8988T (cell line): Measurements from ENCODE around the gene DGKG.

Experiments
- DNase-seq: peaks from one replicate; pipeline ENCODE4 v3.0.0; 2011

Gene DGKG

DNA sequence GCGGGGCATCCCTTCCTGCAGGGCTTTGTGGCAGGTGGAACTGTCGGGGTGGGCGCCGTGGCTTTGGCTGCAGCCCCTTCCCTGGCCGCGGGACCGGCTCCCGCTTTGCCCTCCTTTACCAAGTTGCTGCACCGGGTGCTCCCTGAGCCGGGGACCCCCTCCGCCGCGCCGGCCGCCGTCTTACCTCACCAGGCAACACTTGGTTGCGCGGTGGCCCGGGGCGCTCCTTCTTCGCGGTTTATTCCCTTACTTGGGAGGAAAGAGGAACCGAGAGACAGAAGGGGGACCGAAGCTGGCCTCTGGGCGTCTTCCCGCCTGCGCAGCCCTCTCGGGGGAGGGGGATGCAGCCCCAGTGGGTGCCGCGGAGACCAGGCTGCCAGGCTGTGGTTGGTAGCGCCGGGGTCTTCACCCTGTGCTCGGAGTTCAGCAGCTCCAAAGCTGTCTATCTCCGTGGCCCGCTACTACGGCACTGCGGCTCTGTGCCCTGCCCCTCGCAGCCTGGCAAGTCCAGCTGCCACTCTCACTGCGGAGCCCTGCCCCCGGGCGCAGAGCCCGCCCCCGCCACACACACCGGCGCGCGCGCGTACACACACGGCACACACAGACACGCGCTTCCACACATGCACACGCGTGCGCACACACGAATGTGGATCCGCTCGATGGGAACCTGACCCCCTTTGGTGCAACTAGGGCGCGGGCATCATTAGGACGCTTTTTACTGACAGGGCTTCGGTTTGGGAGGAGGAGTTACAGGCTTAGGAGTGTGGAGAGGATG, at the start of gene DGKG:
Gene DGKG, minus strand, starts transcription at position 473 of the 775 bp plus-strand sequence. CDS start 41,775 bp downstream, outside the sequence.
- peak; percentile 95 for DNase-seq

DNA sequence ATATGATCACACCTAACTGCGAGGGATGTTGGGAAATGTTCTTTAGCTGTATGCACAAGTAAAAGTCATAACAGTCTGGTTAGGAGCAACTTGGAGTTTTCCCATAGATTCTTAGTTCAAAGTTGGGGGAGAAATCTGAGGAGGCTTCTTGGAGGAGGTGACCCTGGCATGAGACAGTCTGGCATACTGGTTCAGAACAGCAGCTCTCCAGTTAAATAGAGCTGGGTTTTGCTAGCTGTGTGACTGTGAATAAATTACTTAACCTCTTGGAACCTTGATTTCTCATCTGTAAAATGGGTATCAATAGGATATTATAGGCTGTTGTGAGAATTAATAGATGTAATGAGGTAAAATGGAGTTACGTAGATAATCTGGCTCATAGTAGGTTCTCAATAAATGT, 49.1 kb upstream of the DGKG start:
- no peak for DNase-seq

DNA sequence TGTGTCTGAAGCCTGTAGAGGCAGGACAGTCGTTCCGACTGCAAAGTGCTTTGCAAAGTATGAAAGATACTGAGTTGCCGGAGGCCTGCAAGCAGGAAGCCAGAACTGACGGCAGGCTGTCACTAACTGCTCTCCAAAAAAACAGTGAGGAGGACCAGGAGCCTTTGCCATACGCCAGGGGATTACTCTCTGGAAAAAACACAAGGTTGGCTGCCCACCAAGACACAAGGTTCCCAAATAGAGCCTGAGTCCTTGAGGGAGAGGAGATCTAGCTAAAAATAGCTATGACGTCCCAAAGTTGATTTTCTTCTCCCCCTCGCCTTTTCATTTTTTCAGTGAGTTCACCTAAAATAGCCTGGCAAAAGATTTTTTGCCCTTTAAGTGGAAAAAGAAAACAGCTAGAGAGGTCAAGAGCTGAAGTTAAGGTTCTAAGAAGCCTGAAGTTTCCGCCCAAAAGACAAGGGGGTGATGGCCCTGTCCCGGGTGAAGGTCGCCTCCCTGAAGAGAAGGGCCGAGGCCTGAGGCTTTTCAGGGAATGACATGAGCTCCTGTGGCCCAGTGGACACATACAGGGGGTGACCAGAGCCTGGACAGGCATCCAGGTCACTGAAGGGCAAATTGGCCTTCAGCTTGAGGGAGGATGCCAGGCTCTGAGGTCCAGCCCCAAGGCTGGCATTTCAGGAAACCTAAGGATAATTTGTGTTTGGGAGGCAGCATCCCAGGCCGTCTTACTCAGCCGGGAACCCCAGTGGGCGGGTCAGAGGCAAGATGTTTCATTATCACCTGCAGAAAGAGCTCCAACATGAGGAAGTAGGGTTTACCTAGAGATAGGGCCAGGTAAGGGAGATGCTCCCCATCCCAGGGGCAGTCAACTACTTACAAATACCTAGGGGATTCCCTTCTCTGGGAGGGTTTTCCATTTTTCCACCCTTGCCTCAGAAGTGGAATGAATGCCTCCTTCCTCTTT, 44.9 kb upstream of the DGKG start:
- DNase-seq = no peak

DNA sequence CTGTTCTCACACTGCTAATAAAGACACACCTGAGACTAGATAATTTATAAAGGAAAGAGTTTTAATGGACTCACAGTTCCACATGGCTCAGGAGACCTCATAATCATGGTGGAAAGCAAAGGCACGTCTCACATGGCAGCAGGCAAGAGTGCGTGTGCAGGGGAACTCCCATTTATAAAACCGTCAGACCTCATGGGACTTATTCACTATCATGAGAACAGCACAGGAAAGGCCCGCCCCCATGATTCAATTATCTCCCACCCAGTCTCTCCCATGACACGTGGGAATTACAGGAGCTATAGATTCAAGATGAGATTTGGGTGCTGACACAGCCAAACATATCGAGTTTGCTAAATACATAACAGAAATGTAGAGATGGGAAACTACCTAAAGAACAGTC, 39.5 kb upstream of the DGKG start:
- DNase-seq = no peak

DNA sequence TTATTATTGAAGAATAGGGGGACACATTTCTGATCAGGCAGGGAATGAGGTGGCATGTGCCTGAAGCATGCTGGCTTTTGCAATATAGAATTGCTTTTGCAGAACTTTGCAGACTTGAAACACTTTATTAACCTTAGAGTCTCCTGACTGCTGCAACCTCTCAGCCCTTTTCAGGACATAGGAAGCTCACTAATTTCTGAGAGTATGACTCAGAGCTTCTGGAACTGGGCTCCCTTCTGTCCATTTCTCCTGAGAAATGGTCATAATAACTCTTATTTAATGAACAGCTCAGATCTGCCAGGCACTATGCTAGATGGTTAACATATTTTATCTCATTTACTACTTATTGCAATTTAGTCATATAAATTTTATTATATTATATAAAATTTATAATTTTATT, 38.6 kb upstream of the DGKG start:
- DNase-seq = no peak

DNA sequence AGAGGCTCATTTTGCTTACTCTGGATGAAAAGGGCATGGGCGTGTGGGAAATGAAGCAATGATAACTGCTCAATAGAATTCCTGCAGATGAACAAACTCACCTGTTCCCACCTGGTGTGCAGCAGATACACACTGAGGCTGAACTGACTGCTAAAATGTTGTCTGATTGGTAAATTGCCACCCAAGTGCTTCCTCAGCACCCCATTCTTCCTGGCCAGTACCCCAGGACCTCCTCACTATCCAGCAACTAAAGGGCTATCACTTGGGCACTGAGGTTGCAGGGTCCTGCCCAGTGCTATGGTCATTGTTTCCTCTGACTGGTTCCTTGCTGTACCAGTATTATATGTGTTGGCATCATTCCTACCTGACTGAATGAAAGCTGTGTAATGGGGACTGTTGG, 38.0 kb upstream of the DGKG start:
- no peak for DNase-seq

DNA sequence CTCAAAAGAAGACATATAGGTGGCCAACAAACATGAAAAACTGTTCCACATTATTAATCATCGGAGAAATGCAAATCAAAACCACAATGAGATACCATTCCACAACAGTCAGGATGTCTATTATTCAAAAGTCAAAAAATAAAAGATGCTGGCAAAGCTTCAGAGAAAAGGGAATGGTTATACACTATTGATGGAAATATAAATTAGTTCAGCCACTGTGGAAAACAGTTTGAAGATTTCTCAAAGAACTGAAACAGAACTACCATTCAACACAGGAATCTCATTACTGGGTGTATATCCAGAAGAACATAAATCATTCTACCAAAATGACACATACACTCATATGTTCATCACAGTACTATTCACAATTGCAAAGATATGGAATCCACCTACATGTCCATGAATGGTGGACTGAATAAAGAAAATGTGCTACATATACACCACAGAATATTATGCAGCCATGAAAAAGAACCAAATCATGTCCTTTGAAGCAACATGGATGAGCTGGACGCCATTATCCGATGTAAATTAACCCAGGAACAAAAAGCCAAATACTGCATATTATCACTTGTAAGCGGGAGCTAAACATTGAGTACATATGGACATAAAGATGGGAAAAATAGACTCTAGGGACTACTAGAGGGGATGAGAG, 32.7 kb upstream of the DGKG start:
- no peak for DNase-seq

DNA sequence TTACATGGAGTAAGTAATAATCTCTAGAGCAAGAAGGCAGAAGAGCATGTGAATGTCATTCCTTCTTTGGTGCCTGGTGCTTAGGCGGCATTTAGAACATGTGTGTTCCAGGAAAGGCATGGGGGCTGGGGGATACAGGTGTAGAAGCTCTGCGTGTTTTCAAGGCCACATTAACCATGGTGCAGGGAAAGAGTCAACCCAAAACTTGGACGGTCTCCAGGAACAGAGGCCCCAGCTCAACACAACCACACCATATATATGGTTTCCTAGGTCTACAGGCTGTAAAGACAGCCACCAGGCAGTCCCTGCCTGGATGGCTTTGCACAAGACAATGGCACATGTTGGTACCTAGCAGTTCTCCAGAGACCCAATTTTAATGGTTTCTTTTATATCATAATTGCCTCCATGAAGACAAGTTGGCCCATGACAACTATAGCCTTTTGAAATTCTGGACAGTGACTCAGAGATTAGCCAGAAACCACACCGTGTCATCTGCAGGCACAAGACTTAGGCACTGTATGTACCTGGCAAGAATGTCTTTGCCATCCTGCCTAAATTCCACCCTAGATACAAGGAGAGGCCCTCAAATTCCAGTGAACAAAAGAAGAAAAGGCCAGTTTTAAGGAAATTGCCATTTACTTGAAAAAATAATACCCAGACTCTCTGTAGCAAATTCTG, 25.0 kb upstream of the DGKG start:
- no peak for DNase-seq

DNA sequence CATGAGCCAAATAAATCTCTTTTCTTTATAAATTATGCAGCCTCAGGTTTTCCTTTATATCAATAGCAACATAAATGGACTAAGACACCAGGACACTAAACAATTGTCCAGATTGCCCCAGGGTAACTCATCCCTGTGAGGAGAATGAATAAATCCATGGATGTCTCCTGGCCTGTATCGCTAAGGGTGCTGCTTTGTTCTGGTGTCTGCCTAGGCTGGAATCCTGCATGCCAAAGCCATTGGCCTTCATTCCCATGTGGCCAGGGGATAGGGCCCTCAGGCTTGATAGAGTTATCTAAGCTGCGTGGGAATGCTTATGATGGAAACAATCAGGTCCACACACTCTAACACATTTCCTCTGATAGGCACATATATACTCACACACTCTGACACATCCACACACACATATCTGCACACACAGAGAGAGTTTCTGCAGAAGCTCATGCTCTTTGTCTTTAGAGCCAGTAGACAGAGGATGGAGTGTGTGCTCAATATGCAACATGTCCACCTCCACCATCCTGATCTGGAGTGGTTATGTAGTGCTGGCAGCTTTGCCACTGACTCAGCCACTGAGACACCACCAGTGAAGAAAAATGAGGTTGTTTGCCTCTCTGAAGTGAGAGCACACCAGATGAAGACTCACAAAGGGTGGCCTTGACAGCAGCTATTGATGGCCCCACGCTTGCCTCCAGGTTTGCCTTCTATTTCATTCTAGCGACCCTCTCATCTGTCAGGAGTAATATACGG, 24.0 kb upstream of the DGKG start:
- DNase-seq = no peak

DNA sequence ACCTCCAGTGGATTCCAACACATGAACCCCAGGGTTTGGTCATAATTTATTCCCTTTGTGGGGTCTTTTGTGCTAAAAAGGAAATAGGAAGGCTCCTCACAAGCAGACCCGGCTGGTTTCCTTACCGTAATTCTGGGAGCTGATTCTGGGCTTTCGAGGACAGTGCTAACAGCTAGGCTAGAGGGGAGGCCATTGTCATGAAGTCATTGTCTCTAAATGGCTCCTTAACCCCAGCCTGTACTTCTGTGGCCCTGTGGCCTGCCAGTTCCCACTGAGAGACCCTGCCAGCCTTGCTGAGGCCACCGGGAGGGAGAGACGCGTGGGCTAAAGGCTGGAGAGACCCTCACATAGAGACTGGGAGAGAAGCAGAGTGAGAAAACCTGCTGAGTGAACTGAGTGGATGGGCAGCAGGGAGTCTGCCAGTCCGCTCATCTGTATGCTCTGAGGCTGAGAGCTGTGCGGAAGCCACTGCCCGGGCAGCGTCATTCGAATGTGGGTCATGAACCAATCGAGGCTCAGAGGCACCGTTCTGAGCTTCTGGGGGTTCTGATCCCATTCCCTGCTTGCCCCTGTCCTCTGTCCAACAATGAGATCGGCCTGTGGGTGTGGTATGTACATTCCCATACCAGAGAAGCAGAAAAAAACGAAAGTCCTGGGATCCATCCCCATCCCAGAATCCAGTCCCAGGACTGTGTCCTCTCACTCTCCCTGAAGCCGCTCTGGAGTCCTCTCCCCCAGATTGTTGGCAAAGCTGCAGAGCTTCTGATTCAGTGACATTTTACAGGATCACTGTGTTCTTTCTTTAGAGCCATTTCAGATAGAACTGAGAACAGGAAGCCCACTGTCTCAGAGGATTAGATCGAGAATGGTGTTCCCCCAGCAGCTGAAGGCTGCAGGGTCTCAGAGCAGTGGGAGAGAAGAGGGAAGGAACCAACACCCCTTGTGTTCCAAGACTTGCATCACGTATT, 21.3 kb upstream of the DGKG start:
- no peak for DNase-seq

DNA sequence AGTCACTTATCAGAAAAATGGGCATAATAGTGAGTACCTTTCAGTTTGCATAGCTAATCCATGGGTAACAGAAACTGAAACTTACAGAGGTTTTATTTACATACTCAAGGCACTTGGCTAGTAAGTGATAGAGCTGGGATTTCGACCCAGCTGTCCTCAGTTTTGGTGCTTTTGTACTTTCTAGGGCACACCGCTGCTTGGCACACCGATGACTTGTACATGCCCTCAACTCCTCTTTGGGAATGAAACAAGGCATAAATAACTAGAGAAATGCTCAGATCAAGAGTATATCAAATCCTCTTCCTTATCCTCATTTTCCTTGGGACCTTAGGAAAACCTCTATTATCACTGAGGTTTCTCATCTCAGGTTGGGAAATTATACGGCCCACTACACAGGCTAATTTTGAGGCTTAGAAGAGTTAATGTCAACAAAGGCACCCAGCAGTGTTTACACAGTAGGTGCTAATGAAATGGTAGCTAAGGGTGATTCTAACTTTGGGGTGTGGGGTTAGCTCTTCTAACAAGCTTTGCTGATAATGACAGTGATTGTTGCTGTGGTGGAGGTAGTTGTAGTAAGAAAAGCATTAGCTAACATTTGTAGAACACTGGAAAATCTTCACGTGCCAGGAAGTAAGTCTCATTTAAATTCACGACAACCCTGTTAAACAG, 20.3 kb upstream of the DGKG start:
- DNase-seq = no peak

DNA sequence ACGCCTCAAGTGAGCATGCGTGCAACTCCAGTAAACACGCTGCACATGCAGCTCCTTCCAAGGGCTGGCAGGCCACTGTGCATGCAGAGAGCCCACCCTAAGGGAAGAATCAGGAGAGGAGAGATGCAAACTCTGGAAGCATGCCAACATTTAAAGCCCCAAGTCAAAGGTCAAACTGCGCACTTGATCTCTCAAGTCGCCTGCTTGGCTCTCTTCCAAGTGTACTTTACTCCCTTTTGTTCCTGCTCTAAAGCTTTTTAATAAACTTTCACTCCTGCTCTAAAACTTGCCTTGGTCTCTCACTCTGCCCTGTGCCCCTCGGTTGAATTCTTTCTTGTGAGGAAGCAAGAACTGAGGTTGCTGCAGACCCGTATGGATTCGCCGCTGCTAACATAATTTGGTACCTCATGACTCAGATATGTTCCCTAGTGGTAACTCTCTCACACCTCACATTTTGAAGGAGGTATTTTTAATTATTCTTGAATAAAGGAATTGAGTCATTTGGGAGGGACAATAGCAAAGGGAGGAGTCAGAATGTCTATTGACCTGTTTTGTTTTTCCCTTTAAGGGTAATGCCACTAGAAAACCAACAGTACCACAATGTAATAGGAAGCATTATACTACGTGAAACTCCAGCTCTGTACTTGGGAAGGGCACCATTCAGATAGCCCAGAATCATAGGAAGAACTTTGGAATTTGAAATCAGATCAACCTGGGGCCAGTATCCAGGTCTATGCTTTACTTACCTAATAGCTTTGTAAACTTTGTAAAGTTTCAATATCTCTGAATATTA, 19.6 kb upstream of the DGKG start:
- DNase-seq = no peak

DNA sequence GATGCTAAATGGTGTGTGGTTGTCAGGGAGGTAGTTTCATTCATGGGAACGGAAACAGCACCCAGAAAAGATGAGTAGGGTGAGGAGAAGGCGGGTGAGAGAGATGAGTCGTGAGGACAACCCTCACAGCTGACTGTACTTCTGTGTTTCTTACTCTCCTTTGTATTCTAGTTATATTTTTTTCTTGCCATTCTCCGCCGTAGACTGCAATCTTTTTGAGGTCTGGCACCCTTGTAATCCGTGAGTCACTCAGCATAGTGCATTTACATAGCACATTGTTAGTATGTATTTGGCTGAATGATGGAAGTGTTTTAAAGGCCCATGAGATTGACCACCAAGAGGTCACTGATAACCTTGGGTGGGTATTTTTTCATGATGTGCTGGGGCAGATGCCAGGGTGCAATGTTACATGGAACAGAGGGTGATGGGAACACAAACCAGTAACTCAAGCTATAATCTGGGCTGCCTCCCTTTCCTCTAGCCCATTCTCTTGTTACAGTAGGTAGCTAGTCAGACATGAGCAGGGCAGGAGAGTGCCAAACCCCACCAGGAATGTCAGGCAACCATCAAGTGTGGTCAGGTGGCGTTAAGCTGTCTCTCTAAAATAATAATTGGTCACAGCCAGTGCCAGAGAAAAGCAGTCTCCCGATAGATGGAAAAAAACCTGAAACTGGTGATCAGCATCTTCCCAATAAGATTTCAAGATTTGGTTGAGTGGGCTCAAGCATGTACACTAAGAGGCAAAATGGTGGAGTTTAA, 18.8 kb upstream of the DGKG start:
- no peak for DNase-seq

DNA sequence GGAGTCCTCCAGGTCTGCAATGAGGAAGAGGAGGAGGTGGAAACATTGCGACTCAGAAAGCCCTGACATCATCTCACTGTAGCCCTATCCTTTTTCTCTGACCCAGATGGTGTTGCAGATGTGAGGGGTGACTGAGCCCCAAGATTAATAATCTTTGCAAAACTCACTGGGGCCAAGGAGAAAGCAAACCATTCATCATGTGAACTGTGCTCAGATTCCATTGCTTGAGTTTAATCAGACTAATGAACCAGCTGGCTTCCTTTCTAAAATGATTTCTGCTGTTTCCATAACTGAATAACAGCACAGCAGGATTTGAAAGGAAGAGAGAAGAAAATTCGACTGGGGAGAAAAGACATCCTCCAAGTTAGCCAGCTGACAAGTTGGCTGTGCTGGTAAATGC, 13.4 kb upstream of the DGKG start:
- no peak for DNase-seq

DNA sequence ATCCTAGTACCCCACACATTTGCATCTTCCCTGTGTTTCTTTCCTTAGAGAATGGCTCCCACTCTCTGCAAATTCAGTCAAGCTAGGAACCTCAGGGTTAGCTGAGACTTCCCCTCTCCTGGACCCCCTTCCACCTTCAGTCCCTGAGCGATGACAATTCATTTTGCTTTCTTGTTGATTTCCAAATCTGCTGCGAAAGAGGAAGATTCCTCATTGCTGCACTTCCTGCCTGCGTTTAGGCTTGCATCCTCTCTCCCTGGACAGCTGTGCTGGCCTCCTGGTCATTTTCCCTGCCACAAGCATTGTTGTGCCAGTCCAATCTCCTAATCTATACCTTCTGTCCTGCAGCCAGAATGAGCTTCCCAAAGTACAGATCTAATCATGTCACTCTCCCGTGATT, 12.3 kb upstream of the DGKG start:
- DNase-seq = no peak

DNA sequence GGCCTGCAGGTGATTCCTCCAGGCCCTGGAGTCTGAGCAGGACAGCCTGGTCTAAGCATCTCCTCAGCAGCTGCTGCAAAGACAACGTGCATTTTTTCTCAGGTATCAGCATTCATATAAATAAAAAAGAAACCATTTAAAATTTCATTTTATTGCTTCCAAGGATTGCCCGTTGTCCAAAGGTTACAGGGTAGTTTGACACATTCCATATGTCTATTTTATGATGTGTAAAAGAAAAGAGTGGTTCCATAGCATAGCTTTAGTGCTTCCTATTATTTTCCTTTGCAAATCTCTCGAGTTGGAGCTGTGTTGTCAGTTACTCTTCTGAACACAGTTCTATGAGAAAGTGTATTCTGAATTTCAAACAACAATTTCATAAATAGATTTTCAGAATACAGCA, 7.2 kb upstream of the DGKG start:
- DNase-seq = no peak

DNA sequence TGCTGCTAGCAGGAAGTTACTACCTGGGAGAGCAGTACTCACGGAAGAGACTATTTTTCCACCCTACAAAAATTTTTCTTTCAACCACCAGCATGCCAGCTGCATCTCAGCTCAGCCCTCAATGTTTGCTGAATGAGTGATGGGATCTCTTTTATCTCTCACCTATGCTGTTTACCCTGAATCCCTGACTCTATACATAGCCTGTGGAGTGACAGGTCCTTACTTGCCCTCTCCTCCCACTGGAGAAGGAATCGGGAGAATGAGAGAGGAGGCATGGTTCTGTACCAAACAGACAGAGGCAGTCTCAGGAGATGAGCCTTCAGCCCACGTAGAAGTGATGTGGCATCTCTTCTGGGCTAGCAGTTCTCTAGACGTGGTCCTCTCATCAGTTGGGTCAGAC, 6.7 kb upstream of the DGKG start:
- DNase-seq = no peak

DNA sequence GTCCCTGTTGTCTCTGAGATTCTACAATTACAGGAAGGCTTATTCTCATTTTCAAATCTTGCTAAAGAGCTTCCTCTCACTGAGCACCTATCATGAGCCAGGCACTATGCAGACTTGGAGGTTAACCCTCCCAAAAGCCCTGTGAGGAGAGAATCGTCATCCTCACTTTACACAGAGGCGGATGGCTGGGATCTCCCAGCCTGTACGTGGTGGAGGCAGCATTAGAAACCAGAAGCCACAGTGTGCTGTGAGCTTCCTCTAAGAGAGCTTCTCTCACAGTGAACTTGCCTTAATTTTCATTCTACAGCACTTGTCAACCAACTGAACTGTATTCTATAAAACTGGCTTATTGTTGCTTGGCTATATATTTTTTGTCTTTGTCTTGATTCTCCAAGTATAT, 6.1 kb upstream of the DGKG start:
- DNase-seq = no peak

DNA sequence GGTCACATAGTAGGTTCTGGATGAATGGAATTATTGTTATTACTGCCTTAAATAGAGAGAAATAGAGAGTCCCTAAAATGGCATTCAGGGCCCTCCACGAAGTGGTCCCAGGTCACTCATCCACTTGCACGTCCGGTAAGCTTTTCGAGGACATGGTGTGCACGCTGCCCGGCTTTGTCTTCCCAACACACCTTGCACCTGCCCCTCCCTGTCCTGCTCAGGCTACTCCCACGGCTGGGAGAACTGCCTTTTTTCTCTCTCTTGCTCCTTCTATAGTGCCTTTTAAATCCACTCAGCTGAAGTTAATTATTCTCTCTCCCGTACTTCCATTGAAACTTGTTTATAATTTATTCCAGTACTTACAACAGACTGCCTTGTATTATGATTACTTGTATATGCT, 5.6 kb upstream of the DGKG start:
- no peak for DNase-seq
